Gastrocnemius medialis (tissue), 4 donors: ENCODE measurements around the gene IARS2.

Source experiments
- CTCF ChIP-seq, 5 experiments: fragments of 450-650 bp in 3 of 5; fragments of 200-600 bp in 2 of 5; sonication (generic) in 2 of 5; IDR thresholded peaks in 4 of 5; conservative IDR thresholded peaks in 1 of 5; 1 replicate in 4 of 5; 2 replicates in 1 of 5; pipeline ENCODE4 v1.5.1; 2016 to 2019; ENCODE audit warnings: antibody characterized with exemption in 5 of 5, mild to moderate bottlenecking in 3 of 5, moderate library complexity in 3 of 5
- POLR2A ChIP-seq, 2 donors: fragments of 450-650 bp; IDR thresholded peaks; one replicate each; pipeline ENCODE4 v1.6.1; 2017; ENCODE audit warnings: antibody characterized with exemption in 2 of 2, mild to moderate bottlenecking in 2 of 2, moderate library complexity in 2 of 2

- peak in 3 of 5 experiments; percentile 17 to 37 (median 21) for TF ChIP-seq CTCF (IDR thresholded peaks at IDR 0.05 in 4 of 5, conservative IDR thresholded peaks at IDR 0.05 in 1 of 5)
- TF ChIP-seq POLR2A (IDR thresholded peaks at IDR 0.05): no peak
These were observed 95.9 kb downstream of the IARS2 start for GRCh38 chr1:220189750-220190347.
